OCI-LY3 (cell line): Measurements from ENCODE around the gene LMTK3.

ENCODE experiments used
- H2AFZ ChIP-seq: fragments of 200-600, 300-600 bp; shearing (Covaris generic); 2 replicates; pipeline ENCODE4 v1.6.0; 2014; ENCODE audit warnings: antibody characterized with exemption, low read depth, low read length
- H3K27ac ChIP-seq: fragments of 200-600, 300-600 bp; sonication (generic); 2 replicates; pipeline ENCODE4 v1.5.1; 2014; ENCODE audit warnings: mild to moderate bottlenecking, low read length, moderate library complexity, mixed read lengths
- H3K27me3 ChIP-seq: fragments of 200-600, 300-600 bp; sonication (generic); 2 replicates; pipeline ENCODE4 v1.6.1; 2014; ENCODE audit warnings: low read depth, low read length, mixed read lengths
- H3K36me3 ChIP-seq: fragments of 200-600, 300-600 bp; sonication (generic); replicated peaks from 2 replicates; pipeline ENCODE3; 2014; ENCODE audit warnings: low read depth, low read length, mixed read lengths
- H3K4me1 ChIP-seq: fragments of 300-600, 200-600 bp; sonication (generic); 2 replicates; pipeline ENCODE4 v1.6.1; 2014; ENCODE audit warnings: low read length, mixed read lengths
- H3K4me2 ChIP-seq: fragments of 200-600, 300-600 bp; sonication (generic); 2 replicates; pipeline ENCODE4 v1.6.1; 2014; ENCODE audit warnings: low read length, mixed read lengths
- H3K4me3 ChIP-seq: fragments of 300-600, 200-600 bp; sonication (generic); 2 replicates; pipeline ENCODE4 v1.5.1; 2014; ENCODE audit warnings: antibody characterized with exemption, mild to moderate bottlenecking, low read length, moderate library complexity
- H3K79me2 ChIP-seq: fragments of 300-600, 200-600 bp; shearing (Covaris generic); 2 replicates; pipeline ENCODE4 v1.6.1; 2014; ENCODE audit warnings: mild to moderate bottlenecking, low read length, mixed read lengths
- H3K9ac ChIP-seq: fragments of 300-600, 200-600 bp; shearing (Covaris generic); 2 replicates; pipeline ENCODE4 v1.6.0; 2014; ENCODE audit warnings: mild to moderate bottlenecking, low read length, moderate library complexity
- H3K9me3 ChIP-seq: fragments of 200-600, 300-600 bp; shearing (Covaris generic); 2 replicates; pipeline ENCODE4 v1.6.1; 2014; ENCODE audit warnings: low read length, mixed read lengths; ENCODE audit not compliant: insufficient read depth
- H4K20me1 ChIP-seq: fragments of 200-600, 300-600 bp; sonication (generic); 2 replicates; pipeline ENCODE4 v1.6.1; 2016; ENCODE audit warnings: low read length, mixed read lengths; ENCODE audit not compliant: insufficient read depth
- EZH2phosphoT487 ChIP-seq: fragments of 200-600 bp; shearing (Covaris generic); IDR thresholded peaks from 2 replicates; pipeline ENCODE4 v1.6.1; 2018; ENCODE audit warnings: antibody characterized with exemption, mixed run types, low read depth
- TF ChIP-seq, protein P1 (sequence below): fragments of 200-600, 300-600 bp; sonication (generic); IDR thresholded peaks from 2 replicates; pipeline ENCODE4 v1.5.1; 2014; ENCODE audit warnings: antibody characterized with exemption, low read length, low read depth

Gene LMTK3

GRCh38 chr19:48444936-48445200 is 66.8 kb downstream of the LMTK3 start:
- Histone ChIP-seq H3K27ac (peak overlapping the region; percentile 65), H3K36me3 (peaks cover 17% of the 10 kb centered on the region), H3K4me2 (peak overlapping the region; percentile 70), H4K20me1 (no peaks in the 10 kb centered on the region), H3K4me3 (peak overlapping the region; percentile 83), H3K4me1 (peaks cover 14% of the 10 kb centered on the region), H3K9me3 (no peaks in the 10 kb centered on the region), H3K79me2 (peaks cover 30% of the 10 kb centered on the region), H2AFZ (peak overlapping the region; percentile 58), H3K9ac (peak overlapping the region; percentile 84), H3K27me3 (no peaks in the 10 kb centered on the region)
- TF ChIP-seq, protein P1, sequence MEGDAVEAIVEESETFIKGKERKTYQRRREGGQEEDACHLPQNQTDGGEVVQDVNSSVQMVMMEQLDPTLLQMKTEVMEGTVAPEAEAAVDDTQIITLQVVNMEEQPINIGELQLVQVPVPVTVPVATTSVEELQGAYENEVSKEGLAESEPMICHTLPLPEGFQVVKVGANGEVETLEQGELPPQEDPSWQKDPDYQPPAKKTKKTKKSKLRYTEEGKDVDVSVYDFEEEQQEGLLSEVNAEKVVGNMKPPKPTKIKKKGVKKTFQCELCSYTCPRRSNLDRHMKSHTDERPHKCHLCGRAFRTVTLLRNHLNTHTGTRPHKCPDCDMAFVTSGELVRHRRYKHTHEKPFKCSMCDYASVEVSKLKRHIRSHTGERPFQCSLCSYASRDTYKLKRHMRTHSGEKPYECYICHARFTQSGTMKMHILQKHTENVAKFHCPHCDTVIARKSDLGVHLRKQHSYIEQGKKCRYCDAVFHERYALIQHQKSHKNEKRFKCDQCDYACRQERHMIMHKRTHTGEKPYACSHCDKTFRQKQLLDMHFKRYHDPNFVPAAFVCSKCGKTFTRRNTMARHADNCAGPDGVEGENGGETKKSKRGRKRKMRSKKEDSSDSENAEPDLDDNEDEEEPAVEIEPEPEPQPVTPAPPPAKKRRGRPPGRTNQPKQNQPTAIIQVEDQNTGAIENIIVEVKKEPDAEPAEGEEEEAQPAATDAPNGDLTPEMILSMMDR: no peak
- no peak for TF ChIP-seq EZH2phosphoT487

DNA sequence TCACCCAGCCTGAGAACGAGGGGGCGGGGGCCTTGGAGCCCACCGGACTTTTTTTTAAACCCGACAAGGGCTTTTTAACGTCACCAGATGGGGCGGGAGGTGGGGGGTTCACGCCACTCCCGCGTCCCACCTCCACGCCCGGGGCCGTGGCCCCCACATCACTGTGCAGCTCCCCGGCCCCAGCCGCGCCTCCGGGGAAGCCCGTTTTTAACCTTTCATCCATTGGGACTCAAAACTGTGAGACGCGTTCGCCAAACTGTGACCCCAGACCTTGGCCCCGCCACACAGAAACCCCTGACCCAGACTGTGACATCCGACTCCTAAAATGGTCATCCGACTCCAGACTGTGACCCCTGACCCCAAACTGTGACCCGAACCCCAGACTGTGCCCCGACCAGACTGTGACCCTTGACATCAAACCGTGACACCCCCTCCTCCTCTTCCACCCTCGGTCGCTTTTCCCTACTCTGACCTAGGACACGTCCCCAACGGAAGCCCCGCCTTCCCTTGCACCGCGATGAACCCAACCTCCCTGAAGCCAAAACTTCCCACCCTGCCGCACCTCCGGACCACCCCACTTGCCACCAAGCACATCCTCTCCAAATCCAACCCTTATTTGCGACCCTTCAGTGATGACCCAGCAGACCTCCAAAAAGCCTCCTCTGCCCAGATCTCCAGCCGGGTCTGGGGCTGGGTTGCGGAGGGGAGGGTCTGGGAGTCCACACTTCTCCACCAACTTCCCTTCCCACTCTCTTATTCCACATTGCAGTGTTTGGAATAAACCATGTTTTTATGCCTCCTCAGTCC is 67.3 kb downstream of the LMTK3 start:
- Histone ChIP-seq H3K27me3 (no peaks in the 10 kb centered on the region), H3K27ac (peak overlapping the region; percentile 65; the same call in 1 of the 2 replicates), H3K9me3 (no peaks in the 10 kb centered on the region), H3K9ac (peak overlapping the region; percentile 84), H3K4me2 (peak overlapping the region; percentile 70), H3K79me2 (peaks cover 30% of the 10 kb centered on the region), H3K4me3 (peak overlapping the region; percentile 83), H2AFZ (peak overlapping the region; percentile 58), H4K20me1 (no peaks in the 10 kb centered on the region), H3K4me1 (peaks cover 14% of the 10 kb centered on the region), H3K36me3 (peaks cover 14% of the 10 kb centered on the region)
- TF ChIP-seq, protein P1: no peak
- no peak for TF ChIP-seq EZH2phosphoT487

DNA sequence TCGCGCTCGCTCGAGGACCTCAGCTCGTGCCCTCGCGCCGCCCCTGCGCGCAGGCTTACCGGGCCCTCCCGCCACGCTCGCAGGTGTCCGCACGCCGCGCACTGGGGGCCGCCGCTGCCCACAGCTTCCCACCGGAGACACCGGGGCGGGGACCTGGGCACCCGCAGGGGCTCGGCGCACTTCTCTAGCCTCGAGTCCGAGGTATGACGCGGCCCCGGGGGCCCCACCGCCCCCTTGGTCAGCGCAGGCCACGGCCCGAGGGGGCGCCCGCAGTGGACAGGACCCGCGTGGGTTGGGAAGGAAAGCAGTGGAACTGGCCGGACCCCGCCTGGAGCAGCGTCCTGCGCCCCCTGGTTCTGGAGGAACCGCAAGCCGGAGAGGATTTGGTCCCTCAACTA is 67.9 kb downstream of the LMTK3 start:
- Histone ChIP-seq H3K9ac (no peak overlapping the region), H3K27ac (no peak overlapping the region), H3K9me3 (no peaks in the 10 kb centered on the region), H3K4me1 (peaks cover 14% of the 10 kb centered on the region), H3K4me2 (no peak overlapping the region), H4K20me1 (no peaks in the 10 kb centered on the region), H2AFZ (no peak overlapping the region), H3K36me3 (peaks cover 13% of the 10 kb centered on the region), H3K4me3 (no peak overlapping the region), H3K79me2 (peaks cover 29% of the 10 kb centered on the region), H3K27me3 (no peaks in the 10 kb centered on the region)
- TF ChIP-seq, protein P1: no peak
- no peak for TF ChIP-seq EZH2phosphoT487

DNA sequence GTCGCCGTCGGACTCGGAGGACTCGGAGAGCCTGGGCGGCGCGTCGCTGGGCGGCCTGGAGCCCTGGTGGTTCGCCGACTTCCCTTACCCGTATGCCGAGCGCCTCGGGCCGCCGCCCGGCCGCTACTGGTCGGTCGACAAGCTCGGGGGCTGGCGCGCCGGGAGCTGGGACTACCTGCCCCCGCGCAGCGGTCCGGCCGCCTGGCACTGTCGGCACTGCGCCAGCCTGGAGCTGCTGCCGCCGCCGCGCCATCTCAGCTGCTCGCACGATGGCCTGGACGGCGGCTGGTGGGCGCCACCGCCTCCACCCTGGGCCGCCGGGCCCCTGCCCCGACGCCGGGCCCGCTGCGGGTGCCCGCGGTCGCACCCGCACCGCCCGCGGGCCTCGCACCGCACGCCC is 68.4 kb downstream of the LMTK3 start:
- H4K20me1 ChIP-seq: no peaks in the 10 kb centered on the region
- H3K4me3 ChIP-seq: no peak overlapping the region

More for the DNA sequence above, 68.4 kb downstream of the LMTK3 start:
- no peaks in the 10 kb centered on the region for H3K9me3 ChIP-seq
- no peaks in the 10 kb centered on the region for H3K27me3 ChIP-seq
- no peak overlapping the region for H3K9ac ChIP-seq
- no peak overlapping the region for H3K4me2 ChIP-seq
- H2AFZ ChIP-seq: no peak overlapping the region
- TF ChIP-seq, protein P1: no peak
- no peak for TF ChIP-seq EZH2phosphoT487
- peaks cover 24% of the 10 kb centered on the region for H3K79me2 ChIP-seq
- H3K4me1 ChIP-seq: peaks cover 14% of the 10 kb centered on the region
- peaks cover 8% of the 10 kb centered on the region for H3K36me3 ChIP-seq
- H3K27ac ChIP-seq: no peak overlapping the region
